ENCODE results near the gene RGS7.

DNA sequence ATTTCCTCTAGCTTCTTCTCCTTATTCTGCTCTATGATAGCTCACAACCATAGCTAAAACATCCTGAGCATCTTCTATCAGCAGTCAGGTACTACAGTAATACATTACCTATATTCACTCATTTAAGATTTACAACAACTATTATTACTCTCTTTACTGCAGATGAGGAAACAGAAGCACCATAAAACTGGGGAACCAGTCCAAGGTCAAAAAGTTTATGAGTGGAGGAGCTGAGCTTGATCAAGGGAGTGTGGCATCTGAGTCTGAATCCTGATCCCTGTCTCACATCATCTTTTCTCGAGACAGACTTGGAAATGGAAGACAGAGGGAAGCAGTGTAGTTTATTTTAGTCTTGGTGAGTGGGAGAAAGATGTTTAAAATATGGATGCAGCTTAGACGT lies 288.6 kb downstream of the RGS7 start:
- TF ChIP-seq, protein P1, sequence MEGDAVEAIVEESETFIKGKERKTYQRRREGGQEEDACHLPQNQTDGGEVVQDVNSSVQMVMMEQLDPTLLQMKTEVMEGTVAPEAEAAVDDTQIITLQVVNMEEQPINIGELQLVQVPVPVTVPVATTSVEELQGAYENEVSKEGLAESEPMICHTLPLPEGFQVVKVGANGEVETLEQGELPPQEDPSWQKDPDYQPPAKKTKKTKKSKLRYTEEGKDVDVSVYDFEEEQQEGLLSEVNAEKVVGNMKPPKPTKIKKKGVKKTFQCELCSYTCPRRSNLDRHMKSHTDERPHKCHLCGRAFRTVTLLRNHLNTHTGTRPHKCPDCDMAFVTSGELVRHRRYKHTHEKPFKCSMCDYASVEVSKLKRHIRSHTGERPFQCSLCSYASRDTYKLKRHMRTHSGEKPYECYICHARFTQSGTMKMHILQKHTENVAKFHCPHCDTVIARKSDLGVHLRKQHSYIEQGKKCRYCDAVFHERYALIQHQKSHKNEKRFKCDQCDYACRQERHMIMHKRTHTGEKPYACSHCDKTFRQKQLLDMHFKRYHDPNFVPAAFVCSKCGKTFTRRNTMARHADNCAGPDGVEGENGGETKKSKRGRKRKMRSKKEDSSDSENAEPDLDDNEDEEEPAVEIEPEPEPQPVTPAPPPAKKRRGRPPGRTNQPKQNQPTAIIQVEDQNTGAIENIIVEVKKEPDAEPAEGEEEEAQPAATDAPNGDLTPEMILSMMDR (optimal IDR thresholded peaks at IDR 0.05 in 1 of 3, IDR thresholded peaks at IDR 0.05 in 1 of 3, conservative IDR thresholded peaks at IDR 0.05 in 1 of 3; ENCODE audit: extremely low read depth in 1 of 3, insufficient read depth in 2 of 3, low read length in 3 of 3) = no peak
- no peak for TF ChIP-seq EZH2 (IDR thresholded peaks at IDR 0.05; ENCODE audit: low read length)

Measured in keratinocyte (primary cell).